ENCODE results near the gene TMEM238L.

TMEM238L gene

DNA sequence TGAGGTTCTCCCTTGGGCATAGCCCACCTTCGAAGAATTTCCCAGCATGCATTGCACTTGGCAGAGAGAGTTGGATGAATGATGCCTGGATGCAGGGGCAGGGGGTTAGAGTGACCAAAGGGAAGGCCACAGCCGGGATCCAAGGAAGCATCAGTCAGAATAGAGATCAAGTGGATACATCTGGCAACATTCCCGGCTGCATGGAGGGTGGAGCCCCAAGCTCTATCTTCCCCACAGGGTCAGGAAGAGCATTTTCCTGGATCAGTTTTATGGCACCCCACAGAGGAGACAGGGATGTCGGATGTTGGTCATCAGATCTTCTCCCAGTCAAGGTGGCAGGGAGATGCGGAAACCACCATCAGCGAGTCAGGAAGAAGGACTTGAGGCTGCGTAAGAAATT is 21.0 kb upstream of the TMEM238L start:
- H3K4me1 ChIP-seq (ENCODE audit: low read depth, poor library complexity, severe bottlenecking): no peaks in the 10 kb centered on the region
- TF ChIP-seq, protein P1, sequence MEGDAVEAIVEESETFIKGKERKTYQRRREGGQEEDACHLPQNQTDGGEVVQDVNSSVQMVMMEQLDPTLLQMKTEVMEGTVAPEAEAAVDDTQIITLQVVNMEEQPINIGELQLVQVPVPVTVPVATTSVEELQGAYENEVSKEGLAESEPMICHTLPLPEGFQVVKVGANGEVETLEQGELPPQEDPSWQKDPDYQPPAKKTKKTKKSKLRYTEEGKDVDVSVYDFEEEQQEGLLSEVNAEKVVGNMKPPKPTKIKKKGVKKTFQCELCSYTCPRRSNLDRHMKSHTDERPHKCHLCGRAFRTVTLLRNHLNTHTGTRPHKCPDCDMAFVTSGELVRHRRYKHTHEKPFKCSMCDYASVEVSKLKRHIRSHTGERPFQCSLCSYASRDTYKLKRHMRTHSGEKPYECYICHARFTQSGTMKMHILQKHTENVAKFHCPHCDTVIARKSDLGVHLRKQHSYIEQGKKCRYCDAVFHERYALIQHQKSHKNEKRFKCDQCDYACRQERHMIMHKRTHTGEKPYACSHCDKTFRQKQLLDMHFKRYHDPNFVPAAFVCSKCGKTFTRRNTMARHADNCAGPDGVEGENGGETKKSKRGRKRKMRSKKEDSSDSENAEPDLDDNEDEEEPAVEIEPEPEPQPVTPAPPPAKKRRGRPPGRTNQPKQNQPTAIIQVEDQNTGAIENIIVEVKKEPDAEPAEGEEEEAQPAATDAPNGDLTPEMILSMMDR (conservative IDR thresholded peaks at IDR 0.05; ENCODE audit: low read depth, low read length): no peak
- no peaks in the 10 kb centered on the region for H3K27me3 ChIP-seq (ENCODE audit: insufficient read depth, low read depth)
- H3K4me2 ChIP-seq: no peak overlapping the region
- H3K9ac ChIP-seq: no peak overlapping the region
- no peak overlapping the region for H3K4me3 ChIP-seq (IDR thresholded peaks at IDR 0.05; ENCODE audit: insufficient read depth, low read depth, low read length)
- H3K27ac ChIP-seq: no peak overlapping the region
- H4K20me1 ChIP-seq (ENCODE audit: insufficient read depth): no peaks in the 10 kb centered on the region
- H3K36me3 ChIP-seq (ENCODE audit: insufficient read depth): no peaks in the 10 kb centered on the region
- no peaks in the 10 kb centered on the region for H3K79me2 ChIP-seq (ENCODE audit: insufficient read depth, low read depth)
- H2AFZ ChIP-seq (ENCODE audit: low read depth): no peak overlapping the region

DNA sequence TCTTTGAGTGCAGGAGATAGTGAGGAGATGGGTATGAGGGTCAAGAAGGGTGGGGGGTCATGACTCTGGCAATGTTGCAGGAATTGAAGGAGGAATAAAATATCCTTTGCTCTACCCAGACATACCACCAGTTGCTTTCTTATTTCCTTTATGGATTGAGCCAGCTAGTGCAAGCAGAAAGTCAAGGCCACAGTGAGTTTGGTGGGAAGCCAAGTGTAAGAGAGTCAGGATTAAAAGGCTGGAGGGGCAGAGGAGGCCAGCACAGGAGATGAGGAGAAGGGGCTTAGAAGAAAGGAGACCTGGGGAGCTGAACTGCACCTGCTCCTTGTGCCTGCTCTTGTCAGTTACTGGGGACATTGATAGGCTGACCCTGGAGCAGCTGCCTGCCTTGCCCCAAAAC is 17.9 kb upstream of the TMEM238L start:
- Histone ChIP-seq H3K79me2 (ENCODE audit: insufficient read depth, low read depth) (no peaks in the 10 kb centered on the region), H3K27ac (no peak overlapping the region), H2AFZ (ENCODE audit: low read depth) (no peak overlapping the region), H3K36me3 (ENCODE audit: insufficient read depth) (no peaks in the 10 kb centered on the region), H3K4me3 (IDR thresholded peaks at IDR 0.05; ENCODE audit: insufficient read depth, low read depth, low read length) (no peak overlapping the region), H4K20me1 (ENCODE audit: insufficient read depth) (no peaks in the 10 kb centered on the region), H3K4me1 (ENCODE audit: low read depth, poor library complexity, severe bottlenecking) (no peaks in the 10 kb centered on the region), H3K4me2 (no peak overlapping the region), H3K27me3 (ENCODE audit: insufficient read depth, low read depth) (no peaks in the 10 kb centered on the region), H3K9ac (no peak overlapping the region)
- TF ChIP-seq, protein P1 (conservative IDR thresholded peaks at IDR 0.05; ENCODE audit: low read depth, low read length): no peak

DNA sequence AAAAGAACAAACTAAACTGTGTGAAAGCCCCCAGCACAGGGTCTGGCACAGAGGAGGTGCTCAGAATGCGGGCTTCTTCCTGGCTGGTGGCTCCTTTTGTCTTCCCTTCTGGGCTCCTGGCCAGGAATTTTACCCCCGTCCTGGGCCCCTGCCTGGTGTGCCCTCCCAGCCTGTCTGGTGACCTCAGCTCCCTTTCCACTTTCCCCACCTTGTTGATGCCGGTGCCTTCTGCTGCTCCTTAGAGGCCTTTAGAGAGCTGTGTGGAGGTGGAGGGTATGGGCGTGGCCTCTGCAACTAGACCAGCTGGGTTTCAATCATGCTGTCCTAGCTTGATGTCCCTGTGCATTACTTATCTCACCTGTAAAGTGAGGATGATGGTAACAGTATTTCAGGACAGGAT is 17.2 kb upstream of the TMEM238L start:
- Histone ChIP-seq H4K20me1 (ENCODE audit: insufficient read depth) (no peaks in the 10 kb centered on the region), H2AFZ (ENCODE audit: low read depth) (no peak overlapping the region), H3K79me2 (ENCODE audit: insufficient read depth, low read depth) (no peaks in the 10 kb centered on the region), H3K27ac (no peak overlapping the region), H3K27me3 (ENCODE audit: insufficient read depth, low read depth) (no peaks in the 10 kb centered on the region), H3K4me3 (IDR thresholded peaks at IDR 0.05; ENCODE audit: insufficient read depth, low read depth, low read length) (no peak overlapping the region), H3K9ac (no peak overlapping the region), H3K4me1 (ENCODE audit: low read depth, poor library complexity, severe bottlenecking) (no peaks in the 10 kb centered on the region), H3K4me2 (no peak overlapping the region), H3K36me3 (ENCODE audit: insufficient read depth) (no peaks in the 10 kb centered on the region)
- TF ChIP-seq, protein P1 (conservative IDR thresholded peaks at IDR 0.05; ENCODE audit: low read depth, low read length): no peak

DNA sequence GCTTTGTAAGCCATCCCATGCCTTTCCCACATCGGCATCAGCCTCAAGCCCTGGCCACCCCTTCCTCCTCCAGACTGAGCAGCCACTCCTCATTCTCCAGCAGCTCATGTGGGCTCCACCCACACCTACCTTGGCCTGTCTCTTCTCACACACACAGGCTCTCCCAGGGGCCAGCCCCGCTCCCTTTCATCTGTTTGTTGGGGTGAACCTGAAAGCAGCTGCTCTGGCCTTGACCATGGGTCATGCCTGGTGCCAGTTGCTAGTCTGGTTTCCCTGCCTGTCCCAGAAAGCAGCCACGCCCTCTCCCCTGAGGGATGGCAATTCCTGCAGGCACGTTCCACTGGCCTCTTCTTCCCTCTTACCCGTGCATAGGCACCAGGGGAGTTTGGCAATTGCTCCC is 11.4 kb upstream of the TMEM238L start:
- Histone ChIP-seq H3K27me3 (ENCODE audit: insufficient read depth, low read depth) (no peaks in the 10 kb centered on the region), H3K36me3 (ENCODE audit: insufficient read depth) (no peaks in the 10 kb centered on the region), H3K4me1 (ENCODE audit: low read depth, poor library complexity, severe bottlenecking) (no peaks in the 10 kb centered on the region), H2AFZ (ENCODE audit: low read depth) (no peak overlapping the region), H3K4me2 (no peak overlapping the region), H3K79me2 (ENCODE audit: insufficient read depth, low read depth) (no peaks in the 10 kb centered on the region), H3K4me3 (IDR thresholded peaks at IDR 0.05; ENCODE audit: insufficient read depth, low read depth, low read length) (no peak overlapping the region), H3K9ac (no peak overlapping the region), H4K20me1 (ENCODE audit: insufficient read depth) (no peaks in the 10 kb centered on the region), H3K27ac (no peak overlapping the region)
- TF ChIP-seq, protein P1 (conservative IDR thresholded peaks at IDR 0.05; ENCODE audit: low read depth, low read length): no peak

DNA sequence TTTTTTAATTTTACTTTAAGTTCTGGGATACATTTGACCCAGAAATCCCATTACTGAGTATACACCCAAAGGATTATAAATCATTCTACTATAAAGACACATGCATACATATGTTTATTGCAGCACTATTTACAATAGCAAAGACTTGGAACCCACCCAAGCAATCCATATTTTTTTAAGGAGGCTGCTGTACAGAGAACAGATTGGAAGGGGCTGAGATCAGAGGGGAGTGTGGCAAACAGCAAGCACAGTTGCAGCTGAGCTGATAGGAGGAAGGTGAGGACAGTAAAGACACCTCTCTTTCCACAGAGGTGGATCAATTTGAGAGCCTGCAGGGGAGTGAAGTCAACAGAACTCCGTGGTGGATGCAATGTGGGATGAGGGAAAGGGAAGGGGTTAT is 10.2 kb upstream of the TMEM238L start:
- Histone ChIP-seq H3K79me2 (ENCODE audit: insufficient read depth, low read depth) (no peaks in the 10 kb centered on the region), H3K27me3 (ENCODE audit: insufficient read depth, low read depth) (no peaks in the 10 kb centered on the region), H3K4me2 (no peak overlapping the region), H2AFZ (ENCODE audit: low read depth) (no peak overlapping the region), H3K4me3 (IDR thresholded peaks at IDR 0.05; ENCODE audit: insufficient read depth, low read depth, low read length) (no peak overlapping the region), H3K36me3 (ENCODE audit: insufficient read depth) (no peaks in the 10 kb centered on the region), H3K9ac (no peak overlapping the region), H3K27ac (no peak overlapping the region), H4K20me1 (ENCODE audit: insufficient read depth) (no peaks in the 10 kb centered on the region), H3K4me1 (ENCODE audit: low read depth, poor library complexity, severe bottlenecking) (no peaks in the 10 kb centered on the region)
- TF ChIP-seq, protein P1 (conservative IDR thresholded peaks at IDR 0.05; ENCODE audit: low read depth, low read length): no peak
